Esophagus muscularis mucosa (tissue), 4 donors: ENCODE data around the gene ACP6. TPM values are rescaled to one million over a fixed set of nuclear protein-coding genes. Genes with fewer than 3 reads are reported as not detected.

Experiments
- DNase-seq: peaks from one replicate; pipeline ENCODE4 v3.0.0-alpha.2; 2017; ENCODE audit errors: extremely low spot score
- H3K27ac ChIP-seq, 4 donors: fragments of 200-600 bp; sonication (generic); replicated peaks in 1 of 4; 1 replicate in 3 of 4; 2 replicates in 1 of 4; pipeline ENCODE4 v1.5.1; 2016 to 2019; ENCODE audit warnings: mild to moderate bottlenecking in 1 of 4
- H3K27me3 ChIP-seq, 4 donors: fragments of 200-600 bp; sonication (generic); one replicate each; pipeline versions ENCODE4 v1.5.1 to v1.6.0; 2016 to 2019
- H3K36me3 ChIP-seq, 4 donors: fragments of 200-600 bp; sonication (generic); one replicate each; pipeline ENCODE4 v1.5.1; 2016 to 2019
- H3K4me1 ChIP-seq, 4 donors: fragments of 200-600 bp; sonication (generic); one replicate each; pipeline ENCODE4 v1.5.1; 2016 to 2019
- H3K4me3 ChIP-seq, 4 donors: fragments of 200-600 bp; sonication (generic); 1 replicate in 2 of 4; 2 replicates in 2 of 4; pipeline ENCODE4 v1.5.1; 2016 to 2019; ENCODE audit warnings: mild to moderate bottlenecking in 4 of 4, moderate library complexity in 1 of 4
- H3K9me3 ChIP-seq, 4 donors: fragments of 200-600 bp; sonication (generic); 1 replicate in 3 of 4; 2 replicates in 1 of 4; pipeline ENCODE4 v1.5.1; 2016 to 2019
- EP300 ChIP-seq: sonication (generic); formaldehyde crosslinking; IDR thresholded peaks from one replicate; pipeline ENCODE4 v1.6.1; 2017; ENCODE audit warnings: antibody characterized with exemption
- POLR2A ChIP-seq: fragments of 450-650 bp; IDR thresholded peaks from one replicate; pipeline ENCODE4 v1.6.1; 2017; ENCODE audit warnings: antibody characterized with exemption, moderate library complexity, mild to moderate bottlenecking, low read depth
- POLR2AphosphoS5 ChIP-seq, 2 donors: sonication (generic); formaldehyde crosslinking; IDR thresholded peaks; one replicate each; pipeline ENCODE4 v1.6.1; 2017; ENCODE audit warnings: antibody characterized with exemption in 2 of 2
- WGBS: methylation state at CpG from one replicate; pipeline ENCODE4 v1.1.5; 2018; 5-methylcytosine and 5-hydroxymethylcytosine counted together
- intact Hi-C: fragments of 100-400 bp; cut with DNase I; formaldehyde crosslinking; loops from one replicate; pipeline ENCODE4 v1.15.1; 2023
- total RNA-seq, 4 donors: library from RNA; depleted of rRNA; stranded (reverse); fragments of >200 nt; gene quantifications; one replicate each; pipeline versions ENCODE4 v1.1.0 to v1.2.1, GENCODE V29; 2016
- TF ChIP-seq, protein P1 (sequence below), 3 experiments: fragments of 200-600 bp in 2 of 3; fragments of 450-650 bp in 1 of 3; sonication (generic) in 2 of 3; IDR thresholded peaks; one replicate each; pipeline ENCODE4 v1.5.1; 2017 to 2019; ENCODE audit warnings: antibody characterized with exemption in 3 of 3, mild to moderate bottlenecking in 2 of 3, moderate library complexity in 1 of 3

Gene ACP6
- total RNA-seq, 4 donors from 2014 or later = 6.5 to 21.5 (median 17.5) TPM

DNA sequence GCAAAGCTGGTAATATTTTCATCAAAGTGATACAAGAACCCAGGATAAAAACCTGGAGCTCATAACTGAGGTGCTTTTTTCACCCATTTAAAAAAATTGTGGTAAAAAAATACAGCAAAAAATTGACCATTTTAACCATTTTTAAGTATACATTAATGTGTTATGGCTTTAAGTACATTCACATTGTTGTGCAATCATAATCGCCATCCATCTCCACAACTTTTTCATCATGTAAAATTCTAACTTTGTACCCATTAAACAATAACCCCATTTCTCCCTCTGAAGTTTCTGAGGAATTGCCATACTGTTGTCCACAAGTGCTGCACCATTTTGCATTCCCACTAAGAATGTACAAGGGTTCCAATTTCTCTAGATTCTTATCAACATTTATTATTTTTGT is 36.6 kb downstream of the ACP6 start:
- H3K27me3 ChIP-seq = no peaks in the 10 kb centered on the region
- 100% methylated on average over 1 of the region's 1 CpG for WGBS
- H3K4me1 ChIP-seq = no peaks in the 10 kb centered on the region
- no peaks in the 10 kb centered on the region for H3K9me3 ChIP-seq
- H3K36me3 ChIP-seq = no peaks in the 10 kb centered on the region
- no peak overlapping the region for H3K27ac ChIP-seq
- no peak for DNase-seq
- intact Hi-C loops = no loop called here
- H3K4me3 ChIP-seq = no peak overlapping the region
- TF ChIP-seq, protein P1, sequence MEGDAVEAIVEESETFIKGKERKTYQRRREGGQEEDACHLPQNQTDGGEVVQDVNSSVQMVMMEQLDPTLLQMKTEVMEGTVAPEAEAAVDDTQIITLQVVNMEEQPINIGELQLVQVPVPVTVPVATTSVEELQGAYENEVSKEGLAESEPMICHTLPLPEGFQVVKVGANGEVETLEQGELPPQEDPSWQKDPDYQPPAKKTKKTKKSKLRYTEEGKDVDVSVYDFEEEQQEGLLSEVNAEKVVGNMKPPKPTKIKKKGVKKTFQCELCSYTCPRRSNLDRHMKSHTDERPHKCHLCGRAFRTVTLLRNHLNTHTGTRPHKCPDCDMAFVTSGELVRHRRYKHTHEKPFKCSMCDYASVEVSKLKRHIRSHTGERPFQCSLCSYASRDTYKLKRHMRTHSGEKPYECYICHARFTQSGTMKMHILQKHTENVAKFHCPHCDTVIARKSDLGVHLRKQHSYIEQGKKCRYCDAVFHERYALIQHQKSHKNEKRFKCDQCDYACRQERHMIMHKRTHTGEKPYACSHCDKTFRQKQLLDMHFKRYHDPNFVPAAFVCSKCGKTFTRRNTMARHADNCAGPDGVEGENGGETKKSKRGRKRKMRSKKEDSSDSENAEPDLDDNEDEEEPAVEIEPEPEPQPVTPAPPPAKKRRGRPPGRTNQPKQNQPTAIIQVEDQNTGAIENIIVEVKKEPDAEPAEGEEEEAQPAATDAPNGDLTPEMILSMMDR (IDR thresholded peaks at IDR 0.05) = no peak
- TF ChIP-seq EP300 (no peak), POLR2AphosphoS5 (IDR thresholded peaks at IDR 0.05) (no peak)

DNA sequence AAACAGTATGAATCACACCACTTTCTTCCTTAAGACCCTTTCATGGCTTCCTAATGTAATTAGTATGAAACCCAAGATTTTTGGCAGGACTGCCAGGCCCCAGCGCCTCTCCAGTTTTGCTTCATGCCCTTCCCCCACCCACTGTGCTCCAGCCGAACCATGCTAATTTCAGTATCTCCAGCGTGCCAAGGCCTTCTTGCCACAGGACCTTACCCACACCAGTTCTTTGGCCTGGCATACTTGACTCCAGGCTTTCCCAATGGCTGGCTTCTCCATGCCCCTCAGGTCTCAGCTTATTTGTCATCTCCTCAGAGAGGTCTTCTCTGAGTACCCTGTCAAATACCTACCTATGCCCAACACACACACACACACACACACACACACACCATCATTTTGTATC is 38.5 kb downstream of the ACP6 start:
- Histone ChIP-seq H3K9me3 (no peaks in the 10 kb centered on the region), H3K4me1 (no peaks in the 10 kb centered on the region), H3K36me3 (peaks cover 0 to 7% (median 0%) of the 10 kb centered on the region in 4 donors), H3K27ac (no peak overlapping the region), H3K4me3 (no peak overlapping the region), H3K27me3 (no peaks in the 10 kb centered on the region)
- intact Hi-C loops = no loop called here
- no peak for DNase-seq
- 90% methylated on average over 3 of the region's 3 CpGs for WGBS
- TF ChIP-seq, protein P1 (IDR thresholded peaks at IDR 0.05) = no peak
- TF ChIP-seq EP300 (no peak), POLR2A (no peak), POLR2AphosphoS5 (IDR thresholded peaks at IDR 0.05) (no peak)

DNA sequence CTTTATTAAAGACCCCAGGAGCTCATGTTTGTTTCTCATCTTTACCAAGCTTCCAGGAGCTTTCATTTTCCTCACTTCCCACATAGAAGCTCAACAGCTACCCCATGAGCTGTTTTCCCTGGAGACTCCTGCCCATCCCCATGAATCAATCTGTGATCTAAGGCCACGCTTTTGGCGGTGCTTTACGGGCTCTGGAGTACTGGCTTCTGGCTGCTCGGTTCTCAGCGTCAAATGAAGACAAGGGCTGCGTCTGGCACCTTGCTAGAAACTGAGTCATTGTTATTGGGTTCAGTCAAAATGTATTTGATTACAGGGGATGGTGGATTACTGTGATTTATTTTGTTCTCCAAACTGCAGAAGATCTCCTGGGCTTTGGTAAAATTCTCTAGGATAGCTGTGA is 39.9 kb downstream of the ACP6 start:
- no peak overlapping the region for H3K27ac ChIP-seq
- intact Hi-C loops = no loop called here
- H3K4me1 ChIP-seq = peaks cover 0 to 8% (median 6%) of the 10 kb centered on the region in 4 donors
- H3K27me3 ChIP-seq = no peaks in the 10 kb centered on the region
- no peak overlapping the region for H3K4me3 ChIP-seq
- H3K9me3 ChIP-seq = no peaks in the 10 kb centered on the region
- WGBS = 67% methylated on average over 6 of the region's 6 CpGs
- DNase-seq = no peak
- TF ChIP-seq POLR2A = no peak
- TF ChIP-seq POLR2AphosphoS5 (IDR thresholded peaks at IDR 0.05) = no peak
- TF ChIP-seq, protein P1 (IDR thresholded peaks at IDR 0.05) = no peak
- TF ChIP-seq EP300 = no peak
- H3K36me3 ChIP-seq = peaks cover 0 to 7% (median 0%) of the 10 kb centered on the region in 4 donors

DNA sequence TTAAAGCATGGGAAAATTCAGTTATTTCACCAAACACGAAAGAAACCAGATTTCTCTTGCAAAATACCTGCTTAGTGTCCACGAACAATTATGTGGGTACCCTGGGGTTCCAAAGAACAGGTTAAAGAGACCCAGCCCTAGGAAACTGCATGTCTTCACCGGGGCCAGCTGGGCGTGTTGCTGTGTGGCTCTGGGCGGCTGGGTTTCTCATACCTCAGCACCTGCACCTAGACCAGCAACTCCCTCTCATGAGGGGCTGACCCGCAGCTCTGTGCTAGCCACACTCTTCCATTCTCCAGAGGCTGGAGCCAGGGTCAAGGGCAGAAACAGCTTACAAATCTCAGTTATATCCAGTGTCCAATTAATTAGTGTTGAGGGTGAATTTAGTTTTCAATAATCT is 40.3 kb downstream of the ACP6 start:
- WGBS = 81% methylated on average over 6 of the region's 6 CpGs
- TF ChIP-seq, protein P1 (IDR thresholded peaks at IDR 0.05) = no peak
- TF ChIP-seq EP300 (no peak), POLR2A (no peak), POLR2AphosphoS5 (IDR thresholded peaks at IDR 0.05) (no peak)
- H3K9me3 ChIP-seq = no peaks in the 10 kb centered on the region
- no peaks in the 10 kb centered on the region for H3K27me3 ChIP-seq
- H3K27ac ChIP-seq = no peak overlapping the region
- H3K4me1 ChIP-seq = peaks cover 0 to 11% (median 6%) of the 10 kb centered on the region in 4 donors
- H3K4me3 ChIP-seq = no peak overlapping the region
- peaks cover 0 to 7% (median 0%) of the 10 kb centered on the region in 4 donors for H3K36me3 ChIP-seq
- DNase-seq = no peak
- intact Hi-C loops = no loop called here

DNA sequence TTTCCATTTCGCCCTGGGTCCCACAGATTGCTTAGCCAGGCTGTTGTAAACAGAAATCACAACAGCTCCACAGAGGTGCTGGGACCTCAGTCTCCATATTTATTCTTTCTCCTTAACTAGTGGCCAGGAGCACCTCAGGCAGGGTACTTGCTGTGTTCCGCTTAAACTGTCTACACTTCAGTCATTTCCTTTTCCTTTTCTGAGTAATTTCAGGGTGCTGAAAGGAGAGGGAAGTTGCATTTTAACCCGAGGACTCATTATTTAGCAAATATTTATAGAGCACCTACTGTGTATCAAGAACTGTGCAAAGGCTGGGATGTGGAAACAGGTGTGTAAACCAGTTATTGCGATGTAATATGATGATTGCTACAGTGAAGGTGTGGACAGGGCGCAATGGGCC is 41.9 kb downstream of the ACP6 start:
- Histone ChIP-seq H3K27me3 (no peaks in the 10 kb centered on the region), H3K4me3 (no peak overlapping the region), H3K4me1 (peaks cover 0 to 11% (median 6%) of the 10 kb centered on the region in 4 donors), H3K9me3 (no peaks in the 10 kb centered on the region), H3K36me3 (peaks cover 0 to 22% (median 13%) of the 10 kb centered on the region in 4 donors), H3K27ac (no peak overlapping the region)
- TF ChIP-seq POLR2A (no peak), POLR2AphosphoS5 (IDR thresholded peaks at IDR 0.05) (no peak), EP300 (no peak)
- TF ChIP-seq, protein P1 (IDR thresholded peaks at IDR 0.05) = no peak
- no peak for DNase-seq
- 82% methylated on average over 4 of the region's 5 CpGs for WGBS
- intact Hi-C loops = no loop called here
